GM15510 (cell line): ENCODE results near the gene SYNCRIP.
A peak's percentile ranks its signal among the peaks of the same experiment; 100 is the strongest.

ENCODE experiments used
- POLR2A ChIP-seq: IDR thresholded peaks from 3 replicates; pipeline ENCODE4 v1.6.1; 2011; ENCODE audit warnings: borderline replicate concordance; ENCODE audit not compliant: insufficient read length; ENCODE audit errors: extremely low read depth

The SYNCRIP gene

GRCh38 chr6:85675030-85675819, 32.5 kb upstream of the SYNCRIP start:
- peak; percentile 3 for TF ChIP-seq POLR2A

GRCh38 chr6:85674604-85675003, 31.9 kb upstream of the SYNCRIP start:
- TF ChIP-seq POLR2A = no peak

DNA sequence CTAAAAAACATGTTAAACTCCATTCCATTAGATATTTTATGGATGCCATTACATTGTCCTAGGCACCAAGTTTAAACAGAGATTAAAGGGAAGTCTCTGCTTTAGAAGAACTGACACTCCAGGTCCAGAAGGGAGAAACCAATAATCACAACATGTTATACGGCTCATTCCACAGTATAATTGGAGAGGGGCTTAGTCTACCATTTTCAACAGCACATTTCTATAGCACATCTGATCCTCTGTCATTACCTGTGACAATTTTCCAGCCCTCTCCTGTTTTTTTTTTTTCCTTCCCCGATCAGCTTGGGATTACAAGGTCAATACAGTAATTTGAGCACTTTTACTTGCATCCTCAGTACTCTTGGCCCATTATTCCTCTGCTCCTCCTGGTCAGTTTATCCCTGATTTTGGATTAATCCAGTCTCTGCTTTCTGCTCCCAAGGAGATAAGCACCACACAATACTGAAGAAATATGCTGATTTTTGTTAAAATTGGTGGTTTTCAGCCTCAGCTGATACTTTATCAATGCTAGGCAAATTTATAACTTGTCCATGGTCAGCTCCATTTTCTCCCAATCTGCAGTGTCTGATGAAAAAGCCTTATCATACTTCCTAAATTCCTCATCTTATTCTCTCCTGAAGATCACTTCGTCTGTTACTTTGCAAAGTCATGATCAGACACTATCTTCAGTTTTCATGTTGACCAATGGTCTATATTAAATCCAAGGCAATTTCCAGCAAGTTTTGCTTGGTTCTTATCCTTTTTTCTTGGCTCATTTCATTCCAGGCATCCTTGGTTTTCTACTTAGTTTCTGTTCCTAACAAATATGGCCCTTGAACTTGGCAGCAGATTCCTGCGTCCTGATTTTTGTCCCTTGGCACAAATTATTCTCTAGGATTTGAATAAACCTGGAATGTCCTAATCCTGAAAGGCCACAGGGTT, 30.8 kb upstream of the SYNCRIP start:
- no peak for TF ChIP-seq POLR2A

GRCh38 chr6:85672623-85673022, 29.9 kb upstream of the SYNCRIP start:
- TF ChIP-seq POLR2A = no peak

- TF ChIP-seq POLR2A = no peak
Measured at GRCh38 chr6:85672050-85672449, 29.4 kb upstream of the SYNCRIP start.

GRCh38 chr6:85670573-85670972, 27.9 kb upstream of the SYNCRIP start:
- TF ChIP-seq POLR2A = no peak

DNA sequence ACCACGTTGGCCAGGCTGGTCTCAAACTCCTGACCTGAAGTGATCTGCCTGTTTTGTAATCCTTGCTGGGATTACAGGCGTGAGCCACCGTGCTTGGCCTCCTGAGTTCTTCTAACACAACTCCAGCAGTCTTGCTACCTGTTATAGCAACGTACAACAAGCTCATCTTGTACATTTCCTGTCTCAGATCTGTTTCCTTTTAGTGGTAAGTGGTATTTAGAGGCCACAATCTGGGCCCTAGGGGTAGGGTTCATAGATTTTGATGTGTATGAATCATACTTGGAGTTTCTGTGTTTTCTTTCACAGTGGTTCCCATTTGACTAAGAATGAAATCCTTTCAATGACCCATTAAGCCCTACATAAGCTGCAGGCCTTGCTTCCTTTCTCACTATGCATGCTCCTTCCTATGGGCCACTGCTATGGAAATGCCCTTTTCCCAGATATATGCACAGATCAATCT, 27.1 kb upstream of the SYNCRIP start:
- no peak for TF ChIP-seq POLR2A

DNA sequence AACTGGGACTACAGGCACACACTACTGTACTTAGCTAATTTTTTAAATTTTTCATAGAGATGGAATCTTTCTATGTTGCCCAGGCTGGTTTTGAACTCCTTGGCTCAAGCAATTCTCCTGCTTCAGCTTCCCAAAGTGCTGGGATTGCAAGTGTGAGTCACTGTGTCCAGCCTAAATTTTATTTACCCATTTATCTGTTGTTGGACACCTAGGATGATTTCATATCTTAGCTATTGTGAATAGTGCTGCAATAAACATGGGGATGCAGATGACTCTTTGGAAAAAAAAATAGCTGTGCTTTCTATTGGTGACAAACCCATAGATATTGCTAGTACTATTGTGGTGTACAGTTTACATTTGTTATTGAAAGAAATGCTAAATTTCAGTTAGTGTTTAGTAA, 19.6 kb upstream of the SYNCRIP start:
- TF ChIP-seq POLR2A = no peak

- TF ChIP-seq POLR2A = no peak
Measured at GRCh38 chr6:85660181-85660611, 17.5 kb upstream of the SYNCRIP start.

- no peak for TF ChIP-seq POLR2A
Measured at GRCh38 chr6:85650606-85651005, 7.9 kb upstream of the SYNCRIP start.

- no peak for TF ChIP-seq POLR2A
Measured at GRCh38 chr6:85644279-85644762, 1.6 kb upstream of the SYNCRIP start.

DNA sequence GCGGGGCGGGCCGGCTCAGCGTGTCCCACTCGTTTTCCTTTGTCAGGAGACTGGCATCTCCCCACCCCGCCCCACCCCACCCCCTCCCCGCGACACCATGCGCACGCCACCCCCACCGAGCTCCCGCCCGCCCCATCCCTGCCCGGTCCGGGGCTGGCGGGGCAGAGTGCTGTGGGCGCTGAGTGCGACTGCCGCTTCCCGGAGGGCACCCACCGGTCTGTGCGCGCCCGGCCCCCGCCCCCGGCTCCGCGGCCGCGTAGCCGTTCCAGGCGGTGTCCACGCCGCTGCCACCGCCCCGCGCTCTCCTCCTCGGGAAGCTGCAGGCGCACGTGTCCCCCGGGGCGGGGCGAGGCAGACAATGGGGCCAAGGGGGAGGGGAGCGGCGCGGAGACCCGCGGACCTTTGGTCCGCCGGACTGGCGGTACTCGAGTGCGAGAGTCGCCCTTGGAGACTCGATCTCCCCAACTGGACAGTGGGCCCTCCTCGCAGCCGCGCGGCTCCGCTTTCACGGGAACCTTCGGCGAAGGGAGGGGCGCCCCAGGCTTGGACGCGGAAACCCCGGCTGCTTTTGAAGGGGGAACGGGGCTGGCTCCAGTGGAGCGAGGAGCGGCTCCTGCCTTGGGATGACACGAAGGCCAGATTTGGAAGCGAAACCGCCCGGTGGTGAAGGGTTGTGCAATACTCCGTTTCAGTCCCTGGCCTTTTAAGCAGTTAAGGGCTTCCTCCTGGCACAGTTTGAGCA, 1.0 kb upstream of the SYNCRIP start:
- peak; percentile 57 for TF ChIP-seq POLR2A

- peak; percentile 24 for TF ChIP-seq POLR2A
Measured at GRCh38 chr6:85641897-85642773, 551 bp downstream of the SYNCRIP start.

DNA sequence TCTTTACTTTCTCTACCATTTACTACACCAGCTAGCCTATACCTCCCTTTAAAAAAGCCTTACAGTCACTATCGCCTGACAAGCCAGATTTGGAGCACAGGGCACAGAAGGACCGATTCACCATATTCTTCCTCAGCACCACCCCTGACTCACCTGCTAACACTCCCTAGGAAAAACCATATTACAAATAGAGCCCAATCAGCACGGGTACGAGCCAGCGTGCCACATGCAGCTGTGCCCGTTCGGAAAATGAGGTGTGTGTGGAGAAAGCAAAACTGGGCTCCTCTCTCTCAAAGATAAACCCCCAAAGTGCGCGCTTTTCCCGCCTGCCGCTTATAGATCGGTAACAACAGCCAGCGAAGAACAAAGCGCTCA, 1.2 kb downstream of the SYNCRIP start:
- no peak for TF ChIP-seq POLR2A

GRCh38 chr6:85640821-85641220, 1.9 kb downstream of the SYNCRIP start:
- TF ChIP-seq POLR2A = no peak

DNA sequence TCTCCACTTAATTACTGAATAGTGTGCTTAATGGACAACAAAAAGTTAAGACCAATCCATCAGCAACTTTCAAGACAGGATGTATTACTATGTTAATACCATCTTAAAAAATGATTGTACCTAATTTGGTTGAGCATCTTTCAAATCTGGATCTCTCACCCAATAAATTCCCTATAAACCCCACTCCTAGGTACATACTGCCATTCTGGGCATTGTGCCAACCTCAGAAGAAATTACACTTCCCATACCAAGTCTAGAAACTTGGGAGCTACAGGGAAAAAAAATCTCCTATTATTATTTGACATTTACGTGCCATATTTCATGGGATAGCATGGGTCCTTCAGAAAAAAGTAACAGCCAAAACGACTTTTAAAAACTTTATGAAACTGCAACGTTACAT, 5.1 kb downstream of the SYNCRIP start:
- TF ChIP-seq POLR2A = no peak
